GM12874 (cell line): Measurements from ENCODE around the gene FKBP2.

Source experiments
- TF ChIP-seq, protein P1 (sequence below): IDR thresholded peaks from 2 replicates; pipeline ENCODE4 v1.5.1; 2011; ENCODE audit warnings: low read depth, mild to moderate bottlenecking, control low read depth, low read length, moderate library complexity; ENCODE audit not compliant: insufficient read depth

The FKBP2 gene

DNA sequence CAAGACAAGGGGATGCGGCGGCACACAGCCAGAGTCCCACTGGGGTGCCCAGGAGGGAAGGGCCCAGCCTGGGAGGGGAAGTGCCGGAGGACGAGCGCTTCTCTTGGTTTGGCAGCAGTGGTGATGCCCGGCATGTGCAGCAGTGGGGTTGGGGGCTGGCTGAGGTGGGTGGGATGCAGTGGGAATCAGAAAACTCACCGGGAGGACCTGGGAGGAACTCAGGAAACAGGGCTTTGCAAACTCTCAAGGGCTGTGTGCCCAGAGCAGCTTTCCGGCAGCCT lies 31.4 kb upstream of the FKBP2 start:
- TF ChIP-seq, protein P1, sequence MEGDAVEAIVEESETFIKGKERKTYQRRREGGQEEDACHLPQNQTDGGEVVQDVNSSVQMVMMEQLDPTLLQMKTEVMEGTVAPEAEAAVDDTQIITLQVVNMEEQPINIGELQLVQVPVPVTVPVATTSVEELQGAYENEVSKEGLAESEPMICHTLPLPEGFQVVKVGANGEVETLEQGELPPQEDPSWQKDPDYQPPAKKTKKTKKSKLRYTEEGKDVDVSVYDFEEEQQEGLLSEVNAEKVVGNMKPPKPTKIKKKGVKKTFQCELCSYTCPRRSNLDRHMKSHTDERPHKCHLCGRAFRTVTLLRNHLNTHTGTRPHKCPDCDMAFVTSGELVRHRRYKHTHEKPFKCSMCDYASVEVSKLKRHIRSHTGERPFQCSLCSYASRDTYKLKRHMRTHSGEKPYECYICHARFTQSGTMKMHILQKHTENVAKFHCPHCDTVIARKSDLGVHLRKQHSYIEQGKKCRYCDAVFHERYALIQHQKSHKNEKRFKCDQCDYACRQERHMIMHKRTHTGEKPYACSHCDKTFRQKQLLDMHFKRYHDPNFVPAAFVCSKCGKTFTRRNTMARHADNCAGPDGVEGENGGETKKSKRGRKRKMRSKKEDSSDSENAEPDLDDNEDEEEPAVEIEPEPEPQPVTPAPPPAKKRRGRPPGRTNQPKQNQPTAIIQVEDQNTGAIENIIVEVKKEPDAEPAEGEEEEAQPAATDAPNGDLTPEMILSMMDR: no peak

DNA sequence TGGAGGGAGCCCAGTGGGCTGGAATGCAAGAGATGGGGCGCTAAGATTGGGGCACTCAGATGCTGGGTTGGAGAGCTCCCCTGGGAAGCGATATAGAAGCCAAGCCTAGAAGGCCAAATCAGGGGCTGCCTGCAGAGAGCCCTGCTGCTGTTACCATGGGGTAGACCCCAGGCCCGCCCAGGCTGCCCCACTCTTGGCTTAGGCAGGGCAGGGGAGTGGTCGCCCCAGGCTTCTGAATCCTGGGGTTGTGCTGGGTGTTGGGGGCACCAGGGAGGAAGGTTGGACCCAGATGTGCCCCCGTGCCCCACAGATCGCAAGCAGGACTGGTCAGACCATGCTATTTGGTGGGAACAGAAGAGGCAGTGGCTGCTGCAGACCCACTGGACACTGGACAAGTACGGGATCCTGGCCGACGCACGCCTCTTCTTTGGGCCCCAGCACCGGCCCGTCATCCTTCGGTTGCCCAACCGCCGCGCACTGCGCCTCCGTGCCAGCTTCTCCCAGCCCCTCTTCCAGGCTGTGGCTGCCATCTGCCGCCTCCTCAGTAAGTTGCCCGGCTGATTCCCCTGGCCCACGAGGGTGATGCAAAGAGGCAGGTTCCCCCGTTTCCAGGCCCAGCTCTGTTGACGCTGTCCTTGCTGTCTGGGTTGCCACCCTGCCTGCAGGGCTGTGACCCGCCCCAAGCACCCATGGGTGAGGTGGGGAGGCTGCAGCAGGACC lies 30.4 kb upstream of the FKBP2 start:
- TF ChIP-seq, protein P1: no peak

DNA sequence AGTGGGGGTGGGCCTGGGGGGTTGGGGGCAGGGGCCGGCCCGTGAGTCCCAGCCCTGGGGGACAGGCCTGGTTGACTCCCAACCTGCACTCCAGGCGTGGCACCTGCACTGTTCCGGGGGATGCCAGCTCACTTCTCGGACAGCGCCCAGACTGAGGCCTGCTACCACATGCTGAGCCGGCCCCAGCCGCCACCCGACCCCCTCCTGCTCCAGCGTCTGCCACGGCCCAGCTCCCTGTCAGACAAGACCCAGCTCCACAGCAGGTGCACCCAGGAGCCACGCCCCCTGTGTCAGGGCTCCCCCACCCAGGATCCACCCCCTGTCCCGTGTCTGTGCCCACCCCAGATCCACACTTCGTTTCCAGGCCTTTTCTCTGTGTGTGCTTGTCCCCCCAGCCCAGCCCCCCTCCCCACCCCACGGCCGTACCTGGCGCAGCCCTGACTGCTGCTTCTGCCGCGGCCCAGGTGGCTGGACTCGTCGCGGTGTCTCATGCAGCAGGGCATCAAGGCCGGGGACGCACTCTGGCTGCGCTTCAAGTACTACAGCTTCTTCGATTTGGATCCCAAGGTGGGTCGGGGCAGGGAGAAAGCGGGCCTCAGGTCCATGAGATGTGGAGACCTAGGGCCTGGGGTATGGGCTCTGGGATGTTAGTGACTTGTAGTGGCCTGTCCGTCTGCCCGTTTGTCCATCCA lies 29.6 kb upstream of the FKBP2 start:
- TF ChIP-seq, protein P1: no peak

DNA sequence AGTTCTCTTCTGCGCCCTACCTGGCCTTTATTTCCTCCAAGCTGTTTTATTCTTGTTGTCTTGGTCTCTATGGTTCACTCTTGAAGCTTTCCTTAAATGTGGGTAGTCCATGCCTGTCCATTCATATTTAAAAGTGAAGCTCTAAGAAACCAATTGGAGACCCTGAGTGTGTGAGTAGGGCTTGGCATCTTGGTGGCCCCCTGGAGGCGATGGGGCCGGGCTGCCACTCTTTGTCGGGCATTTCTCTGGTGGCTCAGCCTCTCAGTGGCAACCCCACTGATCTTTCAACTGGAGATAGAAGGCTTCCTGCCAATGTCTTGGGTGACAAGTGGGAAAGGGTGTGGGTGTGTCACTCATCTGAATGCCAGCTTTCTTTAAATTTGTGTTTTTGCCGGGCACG lies 24.0 kb upstream of the FKBP2 start:
- TF ChIP-seq, protein P1: no peak

DNA sequence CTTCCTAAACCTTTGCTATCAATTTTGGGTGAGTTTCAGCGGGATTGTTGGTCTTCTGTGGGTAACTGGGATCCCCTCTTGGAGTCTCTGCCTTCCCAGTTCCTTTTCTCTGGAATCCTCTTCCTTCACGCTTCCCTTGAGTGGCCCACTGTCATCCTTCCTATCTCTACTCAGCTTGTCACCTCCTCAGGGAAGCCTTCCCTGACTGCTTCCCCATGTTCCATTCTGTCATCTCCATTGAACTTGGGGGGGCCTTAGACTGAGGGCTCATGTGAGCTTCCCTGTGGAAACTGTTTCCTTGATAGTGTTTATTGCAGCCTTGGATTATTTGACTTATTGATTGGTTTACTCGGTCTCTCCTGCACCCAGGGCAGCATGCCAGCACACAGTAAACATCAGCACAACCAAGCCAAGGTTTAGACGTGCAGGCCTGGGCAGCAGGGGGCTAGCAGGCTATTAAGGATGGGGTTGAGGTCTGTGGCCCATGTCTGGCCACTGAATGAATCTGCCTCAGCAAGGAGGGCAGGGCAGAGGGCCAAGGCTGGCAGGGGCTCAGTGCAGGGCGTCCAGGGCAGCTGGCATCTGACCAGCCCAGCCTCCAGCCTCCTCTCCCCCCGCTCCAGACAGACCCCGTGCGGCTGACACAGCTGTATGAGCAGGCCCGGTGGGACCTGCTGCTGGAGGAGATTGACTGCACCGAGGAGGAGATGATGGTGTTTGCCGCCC lies 22.1 kb upstream of the FKBP2 start:
- TF ChIP-seq, protein P1: no peak

DNA sequence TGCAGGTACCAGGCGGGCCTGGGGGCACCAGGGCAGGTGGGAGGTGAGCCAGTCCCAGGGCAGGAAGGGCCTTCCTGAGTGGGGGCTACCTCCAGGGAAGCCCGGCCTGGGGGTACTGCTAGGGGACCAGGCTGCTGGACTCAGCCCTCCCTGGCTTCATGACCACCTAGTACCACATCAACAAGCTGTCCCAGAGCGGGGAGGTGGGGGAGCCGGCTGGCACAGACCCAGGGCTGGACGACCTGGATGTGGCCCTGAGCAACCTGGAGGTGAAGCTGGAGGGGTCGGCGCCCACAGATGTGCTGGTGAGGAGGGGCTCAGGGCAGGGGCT lies 21.6 kb upstream of the FKBP2 start:
- TF ChIP-seq, protein P1: no peak

DNA sequence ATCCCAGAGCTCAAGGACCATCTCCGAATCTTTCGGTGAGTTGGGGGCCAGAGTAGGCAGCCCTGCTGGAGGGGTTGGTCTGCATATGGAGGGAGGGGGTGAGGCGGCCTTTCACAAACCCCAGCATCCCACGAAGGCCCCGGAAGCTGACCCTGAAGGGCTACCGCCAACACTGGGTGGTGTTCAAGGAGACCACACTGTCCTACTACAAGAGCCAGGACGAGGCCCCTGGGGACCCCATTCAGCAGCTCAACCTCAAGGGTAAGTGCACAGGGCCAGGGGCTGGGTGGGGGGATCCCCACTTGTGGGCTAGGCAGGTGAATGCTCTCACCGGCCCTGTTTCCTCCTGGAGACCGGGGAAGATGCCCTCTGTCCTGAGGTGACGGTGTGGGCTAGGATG lies 21.1 kb upstream of the FKBP2 start:
- TF ChIP-seq, protein P1: no peak
